Measurements from ENCODE around the gene WNT4.
"Not testable (repeated sequence)": the region's sequence is repeated elsewhere in the genome, so short reads cannot be mapped to it uniquely, and the experiment has no call there.

The WNT4 gene

GRCh38 chr1:22107126-22107525 is 35.8 kb downstream of the WNT4 start:
- no peak for DNase-seq

- no peak for DNase-seq
These were observed 37.2 kb downstream of the WNT4 start for GRCh38 chr1:22105611-22106207.

GRCh38 chr1:22104865-22105437 is 37.9 kb downstream of the WNT4 start:
- no peak for DNase-seq

GRCh38 chr1:22104094-22104493 is 38.8 kb downstream of the WNT4 start:
- DNase-seq: no peak

- no peak for DNase-seq
These were observed 40.2 kb downstream of the WNT4 start for GRCh38 chr1:22102746-22103145.

- no peak for DNase-seq
These were observed 40.9 kb downstream of the WNT4 start for GRCh38 chr1:22101995-22102394.

- DNase-seq: no peak
These were observed 41.7 kb downstream of the WNT4 start for GRCh38 chr1:22101199-22101598.

GRCh38 chr1:22100168-22100567 is 42.7 kb downstream of the WNT4 start:
- no peak for DNase-seq

GRCh38 chr1:22098752-22099151 is 44.1 kb downstream of the WNT4 start:
- DNase-seq: no peak

- DNase-seq: no peak
These were observed 46.4 kb downstream of the WNT4 start for GRCh38 chr1:22096463-22096862.

- no peak for DNase-seq
These were observed 46.9 kb downstream of the WNT4 start for GRCh38 chr1:22096036-22096435.

- no peak for DNase-seq
These were observed 49.4 kb downstream of the WNT4 start for GRCh38 chr1:22093513-22093912.

GRCh38 chr1:22092026-22092768 is 50.7 kb downstream of the WNT4 start:
- DNase-seq: not testable (repeated sequence)

GRCh38 chr1:22090867-22091266 is 52.0 kb downstream of the WNT4 start:
- no peak for DNase-seq

- DNase-seq: no peak
These were observed 53.1 kb downstream of the WNT4 start for GRCh38 chr1:22089787-22090186.

- DNase-seq: no peak
These were observed 53.7 kb downstream of the WNT4 start for GRCh38 chr1:22089134-22089571.

GRCh38 chr1:22088331-22088730 is 54.6 kb downstream of the WNT4 start:
- no peak for DNase-seq

GRCh38 chr1:22080191-22080590 is 62.7 kb downstream of the WNT4 start:
- DNase-seq: no peak

GRCh38 chr1:22078133-22078532 is 64.8 kb downstream of the WNT4 start:
- no peak for DNase-seq

- no peak for DNase-seq
These were observed 65.2 kb downstream of the WNT4 start for GRCh38 chr1:22077728-22078127.

GRCh38 chr1:22076346-22076745 is 66.6 kb downstream of the WNT4 start:
- no peak for DNase-seq

- DNase-seq: no peak
These were observed 67.2 kb downstream of the WNT4 start for GRCh38 chr1:22075718-22076117.

- DNase-seq: no peak
These were observed 68.1 kb downstream of the WNT4 start for GRCh38 chr1:22074803-22075202.

GRCh38 chr1:22071511-22071910 is 71.4 kb downstream of the WNT4 start:
- no peak for DNase-seq

All from activated T-cell treated with anti-CD3 and anti-CD28 coated beads, Interleukin-2, amount 50 U/mL, for 1 hour (primary cell).